Left cardiac atrium (tissue), 4 donors: ENCODE results near the gene KDM5B. TPM values are rescaled to one million over a fixed set of nuclear protein-coding genes. Genes with fewer than 3 reads are reported as not detected.

Experiments used
- ATAC-seq, 2 donors: fragments of 200-7000 bp; cut with Tn5 transposase; one replicate each; pipeline ENCODE4 v1.9.1; 2020; ENCODE audit warnings: mild to moderate bottlenecking in 2 of 2, moderate library complexity in 2 of 2
- DNase-seq: peaks from one replicate; pipeline ENCODE4 v3.0.0-alpha.2; 2020
- intact Hi-C, 2 donors: fragments of 100-400 bp; cut with DNase I; formaldehyde crosslinking; loops; one replicate each; pipeline versions ENCODE4 v1.14.1 to v1.15.1; 2022 to 2023
- total RNA-seq, 2 donors: library from RNA; stranded (reverse); fragmentation: NEBNext Ultra II Directional; extraction: Animal tissue kit (Norgen Biotek cat#: 25700); gene quantifications; one replicate each; pipeline ENCODE4 v1.2.1, GENCODE V29; 2021
- donor health status: DM: no; HTN: yes; CAD: no.
- donor health status: DM: no; HTN: yes; CAD: no; lungs with severe emphysema.
- donor health status: DM: yes; HTN: yes; CAD: no.
- donor health status: Dilated cardiomyopathy.

Gene KDM5B
- total RNA-seq, 2 donors from 2014 or later, result 16.6 to 18.0 TPM

DNA sequence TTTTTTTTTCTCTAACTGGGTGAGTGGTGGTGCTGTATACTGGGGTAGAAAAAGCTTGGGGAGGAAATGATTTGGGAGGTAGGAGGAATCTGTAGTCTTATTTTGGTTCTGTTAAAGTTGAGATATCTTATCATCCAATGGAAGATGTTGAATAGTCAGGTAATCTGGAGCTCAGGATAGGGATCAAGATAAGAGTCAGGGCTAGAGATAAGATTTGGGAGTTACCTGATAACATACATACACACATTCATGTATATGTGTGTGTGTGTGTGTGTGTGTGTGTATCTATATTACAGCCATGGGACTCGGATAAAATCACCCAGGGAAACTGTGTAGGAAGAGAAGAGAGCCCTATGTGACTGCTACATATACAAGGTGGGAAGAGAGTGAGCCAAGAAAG is 10.6 kb upstream of the KDM5B start:
- no peak for ATAC-seq
- intact Hi-C loops, result no loop called here
- DNase-seq, result no peak

GRCh38 chr1:202815120-202815519 is 6.9 kb upstream of the KDM5B start:
- intact Hi-C loops, result no loop called here
- DNase-seq, result no peak
- no peak for ATAC-seq

DNA sequence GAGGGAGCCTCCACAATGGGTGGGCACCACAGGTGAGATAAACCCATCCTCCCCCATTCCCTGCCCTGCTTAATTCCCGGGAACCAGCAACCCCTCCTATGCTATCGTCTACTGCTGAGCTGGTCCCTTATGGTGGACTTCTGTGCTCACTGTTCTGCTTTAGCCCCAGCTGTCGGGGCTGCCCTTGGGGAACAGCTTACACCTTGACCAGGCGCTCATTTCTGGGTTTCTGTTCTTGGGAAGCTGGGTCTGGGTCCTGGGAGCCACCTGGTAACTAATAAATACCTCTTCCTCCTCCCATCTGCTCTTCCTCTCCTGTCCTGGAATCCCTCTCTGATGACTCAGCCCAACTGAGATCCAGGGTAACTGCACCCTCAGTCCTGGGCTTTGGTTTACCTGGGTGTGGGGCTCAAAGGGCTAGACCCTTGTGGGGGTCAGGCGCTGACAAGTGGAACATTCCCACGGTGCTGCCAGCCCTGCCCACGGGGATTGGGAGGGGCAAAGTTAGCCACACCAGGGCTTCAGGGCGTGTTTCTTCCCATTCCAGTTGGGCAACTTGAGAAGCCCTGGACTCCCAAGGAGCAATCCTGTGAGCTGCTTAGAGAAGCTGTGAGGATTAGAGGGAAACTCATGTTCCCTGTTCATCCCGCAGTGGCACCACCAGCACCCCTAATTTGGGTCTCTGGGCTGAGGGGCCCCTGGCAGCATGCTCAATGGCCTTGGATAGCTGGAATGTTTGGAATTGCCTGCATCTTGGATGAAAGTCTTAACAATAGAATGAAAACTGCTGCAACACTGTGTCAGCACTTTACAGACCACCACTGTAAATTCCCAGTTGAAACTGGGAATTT is 4.2 kb upstream of the KDM5B start:
- DNase-seq (no peak), ATAC-seq (no peak)
- intact Hi-C loops, result no loop called here

GRCh38 chr1:202811296-202812175 is 3.3 kb upstream of the KDM5B start:
- DNase-seq (peak; percentile 38), ATAC-seq (peak in 1 of 2 donors; percentile 4)
- intact Hi-C loops, result no loop called here

- ATAC-seq (peak; percentile 94 to 95), DNase-seq (peak; percentile 95)
- intact Hi-C loops, result no loop called here
These were observed 2.5 kb upstream of the KDM5B start, which contains the start of gene PCAT6 for GRCh38 chr1:202810615-202811295. Gene PCAT6 (plus strand): TSS chr1:202810954.

DNA sequence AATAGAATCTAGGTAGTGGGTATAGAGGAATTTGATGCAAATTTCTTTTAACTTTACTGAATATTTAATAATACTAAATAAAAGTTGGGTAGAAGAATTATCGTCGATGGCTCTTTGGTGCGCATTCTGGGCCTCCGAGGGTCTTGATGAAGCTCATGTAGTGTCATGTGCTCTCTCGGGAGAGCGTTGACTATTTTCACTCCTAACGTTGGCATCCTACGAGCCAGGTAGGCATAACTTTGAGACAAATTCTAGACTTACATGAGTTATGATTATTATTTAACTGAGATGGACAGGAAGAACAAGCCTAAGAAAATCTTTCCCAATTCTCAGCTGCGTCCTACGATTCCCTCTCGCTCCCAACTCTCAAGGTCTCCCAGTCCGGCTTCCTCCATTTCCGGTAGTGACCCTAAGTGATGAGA is 2.0 kb upstream of the KDM5B start:
- DNase-seq, result no peak
- intact Hi-C loops, result no loop called here
- ATAC-seq, result no peak

GRCh38 chr1:202809597-202810159 is 1.5 kb upstream of the KDM5B start:
- intact Hi-C loops, result no loop called here
- DNase-seq, result no peak
- no peak for ATAC-seq

DNA sequence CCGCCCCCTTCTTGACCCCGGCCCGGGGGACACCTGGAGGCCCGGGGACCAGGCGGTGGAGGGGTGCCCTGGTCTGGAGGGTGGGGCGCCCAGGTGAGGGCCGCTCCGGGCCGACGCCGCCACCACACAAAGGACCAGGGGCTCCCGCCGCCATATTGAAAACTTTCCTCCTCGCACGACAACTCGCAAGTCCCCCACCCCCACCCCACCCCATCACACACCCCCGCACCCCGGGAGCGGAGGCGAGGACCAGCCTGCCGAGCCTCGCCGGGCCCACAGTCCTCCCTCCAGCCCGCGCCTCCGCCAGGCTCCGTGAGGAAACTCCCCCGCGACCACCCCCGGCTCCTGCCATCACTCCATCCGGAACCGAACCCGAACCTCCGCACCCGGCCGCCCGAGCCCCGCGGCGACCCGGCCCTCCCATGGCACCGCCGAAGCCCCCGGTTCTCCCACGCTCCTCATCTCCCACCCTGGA is 733 bp downstream of the KDM5B start:
- ATAC-seq (peak; percentile 10 to 20), DNase-seq (peak; percentile 37)
- intact Hi-C loops, result no loop called here

- intact Hi-C loops, result no loop called here
- DNase-seq, result no peak
- ATAC-seq, result peak; percentile 1 to 5
These were observed 1.3 kb downstream of the KDM5B start for GRCh38 chr1:202806845-202807450.

GRCh38 chr1:202805886-202806844 is 2.1 kb downstream of the KDM5B start:
- DNase-seq, result no peak
- intact Hi-C loops, result no loop called here
- no peak for ATAC-seq

- no peak for DNase-seq
- intact Hi-C loops, result no loop called here
- no peak for ATAC-seq
These were observed 4.1 kb downstream of the KDM5B start for GRCh38 chr1:202804126-202804525.

DNA sequence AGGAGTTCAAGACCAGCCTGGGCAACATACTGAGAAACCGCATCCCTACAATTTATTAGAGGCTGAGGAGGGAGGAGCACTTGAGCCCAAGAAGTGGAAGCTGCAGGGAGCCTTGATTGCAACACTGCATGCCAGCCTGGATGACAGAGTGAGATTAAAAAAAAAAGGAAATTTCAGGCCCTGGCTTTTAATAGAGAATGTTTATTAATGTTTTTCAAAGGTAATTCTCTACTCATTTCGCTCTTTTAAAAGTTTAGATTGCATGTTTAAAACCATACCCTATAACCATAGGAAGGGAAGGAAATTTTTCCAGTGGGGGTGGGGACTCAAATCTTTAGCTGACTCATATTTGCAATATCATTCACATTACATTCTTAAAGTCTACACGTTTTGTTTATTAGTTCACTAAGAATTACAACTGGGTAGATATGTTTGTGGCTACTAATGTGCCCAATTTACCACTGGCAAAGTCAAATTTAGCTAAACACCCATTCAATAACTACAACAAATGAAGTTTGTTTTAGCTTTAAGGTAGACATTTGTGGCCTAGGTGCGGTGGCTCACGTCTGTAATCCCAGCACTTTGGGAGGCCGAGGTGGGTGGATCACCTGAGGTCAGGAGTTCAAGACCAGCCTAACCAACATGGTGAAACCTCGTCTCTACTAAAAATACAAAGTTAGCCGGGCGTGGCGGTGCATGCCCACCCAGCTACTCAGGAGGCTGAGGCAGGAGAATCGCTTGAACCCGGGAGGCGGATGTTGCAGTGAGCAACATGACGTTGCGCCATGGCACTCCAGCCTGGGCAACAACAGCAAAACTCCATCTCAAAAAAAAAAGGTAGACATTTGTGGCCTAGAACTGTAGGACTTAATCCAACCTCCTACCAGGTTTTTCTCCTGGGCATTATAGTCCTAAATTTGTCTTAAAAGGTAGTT is 5.0 kb downstream of the KDM5B start:
- no peak for ATAC-seq
- DNase-seq, result no peak
- intact Hi-C loops, result no loop called here

DNA sequence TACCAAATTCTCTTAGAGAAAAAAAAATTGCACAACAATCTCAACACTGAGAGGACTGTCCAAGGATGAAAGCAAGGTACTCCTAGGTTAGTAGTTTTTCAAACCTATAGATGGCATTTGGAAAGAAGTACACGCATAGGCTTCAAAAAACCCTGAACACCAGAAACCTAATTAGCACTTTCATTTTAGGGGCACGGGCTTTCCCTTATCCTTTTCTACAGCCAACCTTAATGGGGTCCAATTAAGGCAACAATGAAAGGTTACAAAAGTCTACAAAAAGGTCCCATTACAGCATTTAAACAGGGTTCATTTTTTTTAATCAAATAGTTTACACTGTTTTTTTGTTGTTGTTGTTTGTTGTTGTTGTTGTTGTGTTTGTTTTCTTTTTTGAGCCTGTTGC is 6.2 kb downstream of the KDM5B start:
- ATAC-seq (no peak), DNase-seq (no peak)
- intact Hi-C loops, result no loop called here

DNA sequence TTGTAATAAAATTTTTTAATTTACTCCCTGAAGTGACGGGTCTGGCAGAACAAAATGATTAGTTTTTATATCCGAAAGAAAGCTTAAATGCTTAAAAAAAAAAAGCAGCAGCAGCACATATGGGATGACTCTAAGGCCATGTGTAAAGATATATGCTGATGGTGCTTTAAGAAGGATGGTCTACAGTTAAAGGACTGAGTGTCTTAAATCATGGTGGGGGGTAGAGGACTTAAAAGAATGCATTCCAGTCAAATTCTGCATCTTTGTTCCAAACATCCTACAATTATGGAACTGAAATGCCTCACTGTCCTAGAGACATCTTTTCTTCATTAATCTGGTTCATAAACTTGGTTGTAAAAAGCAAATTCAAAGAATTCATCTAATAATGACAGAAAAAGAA is 7.0 kb downstream of the KDM5B start:
- intact Hi-C loops, result no loop called here
- no peak for DNase-seq
- no peak for ATAC-seq

- ATAC-seq (no peak), DNase-seq (no peak)
- intact Hi-C loops, result no loop called here
These were observed 7.5 kb downstream of the KDM5B start for GRCh38 chr1:202800742-202801141.

GRCh38 chr1:202798792-202799331 is 9.4 kb downstream of the KDM5B start:
- intact Hi-C loops, result no loop called here
- ATAC-seq (no peak), DNase-seq (no peak)
